OCI-LY1 (cell line): ENCODE results near the gene ARMC6.

Experiments used
- H2AFZ ChIP-seq: fragments of 200-600 bp; sonication (generic), shearing (Covaris generic); 2 replicates; pipeline ENCODE4 v1.6.0; 2014; ENCODE audit warnings: antibody characterized with exemption, mild to moderate bottlenecking, low read length
- H3F3A ChIP-seq: fragments of 200-600 bp; sonication (generic), shearing (Covaris generic); 2 replicates; pipeline ENCODE4 v1.6.0; 2014; ENCODE audit warnings: mild to moderate bottlenecking, antibody characterized with exemption, low read length, moderate library complexity; ENCODE audit not compliant: insufficient read depth
- H3K27ac ChIP-seq: fragments of 200-600 bp; sonication (generic); 2 replicates; pipeline ENCODE4 v1.5.1; 2014; ENCODE audit warnings: low read length, mixed run types, mild to moderate bottlenecking, low read depth; ENCODE audit not compliant: poor library complexity, severe bottlenecking
- H3K27me3 ChIP-seq: fragments of 200-600 bp; sonication (generic); 2 replicates; pipeline ENCODE4 v1.6.0; 2014; ENCODE audit warnings: antibody characterized with exemption, mild to moderate bottlenecking, low read length, moderate library complexity; ENCODE audit not compliant: insufficient read depth
- H3K36me3 ChIP-seq: fragments of 200-600 bp; sonication (generic); 2 replicates; pipeline ENCODE4 v1.6.1; 2014; ENCODE audit warnings: mild to moderate bottlenecking, antibody characterized with exemption, low read length, moderate library complexity, mixed read lengths; ENCODE audit not compliant: insufficient read depth
- H3K4me1 ChIP-seq: fragments of 200-600 bp; sonication (generic); 2 replicates; pipeline ENCODE4 v1.5.1; 2014; ENCODE audit warnings: mild to moderate bottlenecking, low read length, moderate library complexity; ENCODE audit not compliant: insufficient read depth, severe bottlenecking
- H3K4me2 ChIP-seq: fragments of 200-600 bp; sonication (generic), shearing (Covaris generic); 2 replicates; pipeline ENCODE4 v1.6.1; 2014; ENCODE audit warnings: low read length
- H3K4me3 ChIP-seq: fragments of 200-600 bp; sonication (generic); 2 replicates; pipeline ENCODE4 v1.5.1; 2014; ENCODE audit warnings: low read length, low read depth, mild to moderate bottlenecking, mixed read lengths; ENCODE audit not compliant: poor library complexity, severe bottlenecking
- H3K79me2 ChIP-seq: fragments of 200-600 bp; shearing (Covaris generic); 2 replicates; pipeline ENCODE4 v1.6.1; 2016; ENCODE audit warnings: mixed run types, low read length, mixed read lengths; ENCODE audit not compliant: insufficient read depth
- H3K9ac ChIP-seq: fragments of 200-600 bp; sonication (generic), shearing (Covaris generic); 2 replicates; pipeline ENCODE4 v1.6.1; 2014; ENCODE audit warnings: mild to moderate bottlenecking, low read length, mixed read lengths
- H3K9me2 ChIP-seq: fragments of 200-600 bp; sonication (generic), shearing (Covaris generic); 2 replicates; pipeline ENCODE4 v1.6.1; 2014; ENCODE audit warnings: low read depth, mild to moderate bottlenecking, low read length, mixed read lengths
- H3K9me3 ChIP-seq: fragments of 200-600 bp; shearing (Covaris generic); 2 replicates; pipeline ENCODE4 v1.6.1; 2014; ENCODE audit warnings: low read length, mixed read lengths
- H4K20me1 ChIP-seq: fragments of 200-600 bp; sonication (generic), shearing (Covaris generic); 2 replicates; pipeline ENCODE4 v1.6.0; 2016; ENCODE audit warnings: mild to moderate bottlenecking, low read length; ENCODE audit not compliant: insufficient read depth
- CTCF ChIP-seq: fragments of 200-600 bp; sonication (generic), shearing (Covaris generic); IDR thresholded peaks from 2 replicates; pipeline ENCODE4 v1.5.1; 2017; ENCODE audit warnings: mild to moderate bottlenecking, antibody characterized with exemption, low read length, moderate library complexity, mixed read lengths
- EZH2 ChIP-seq: fragments of 200-600 bp; sonication (generic), shearing (Covaris generic); IDR thresholded peaks from 2 replicates; pipeline ENCODE4 v1.8.0; 2017; ENCODE audit warnings: borderline replicate concordance, mixed run types, mild to moderate bottlenecking, antibody characterized with exemption, low read length, moderate library complexity, mixed read lengths

Gene ARMC6

GRCh38 chr19:19096641-19097627 is 63.5 kb downstream of the ARMC6 start:
- Histone ChIP-seq H2AFZ (no peak overlapping the region), H3K27me3 (no peaks in the 10 kb centered on the region), H3K9me2 (no peaks in the 10 kb centered on the region), H4K20me1 (no peaks in the 10 kb centered on the region), H3K9me3 (no peaks in the 10 kb centered on the region), H3K79me2 (no peaks in the 10 kb centered on the region), H3K27ac (no peak overlapping the region), H3K4me3 (no peak overlapping the region), H3K4me2 (no peak overlapping the region), H3F3A (no peaks in the 10 kb centered on the region), H3K9ac (no peak overlapping the region), H3K4me1 (no peaks in the 10 kb centered on the region), H3K36me3 (no peaks in the 10 kb centered on the region)
- TF ChIP-seq EZH2: no peak
- no peak for TF ChIP-seq CTCF

- no peak overlapping the region for H3K9ac ChIP-seq
- H3K4me3 ChIP-seq: no peak overlapping the region
- H3K36me3 ChIP-seq: no peaks in the 10 kb centered on the region
- no peaks in the 10 kb centered on the region for H3F3A ChIP-seq
- H3K4me2 ChIP-seq: no peak overlapping the region
- no peak overlapping the region for H3K27ac ChIP-seq
- no peaks in the 10 kb centered on the region for H3K9me2 ChIP-seq
- no peaks in the 10 kb centered on the region for H4K20me1 ChIP-seq
- no peaks in the 10 kb centered on the region for H3K27me3 ChIP-seq
- no peak overlapping the region for H2AFZ ChIP-seq
- TF ChIP-seq CTCF (no peak), EZH2 (no peak)
- H3K9me3 ChIP-seq: no peaks in the 10 kb centered on the region
- no peaks in the 10 kb centered on the region for H3K79me2 ChIP-seq
- no peaks in the 10 kb centered on the region for H3K4me1 ChIP-seq
Measured at GRCh38 chr19:19098084-19098702, 64.8 kb downstream of the ARMC6 start.

DNA sequence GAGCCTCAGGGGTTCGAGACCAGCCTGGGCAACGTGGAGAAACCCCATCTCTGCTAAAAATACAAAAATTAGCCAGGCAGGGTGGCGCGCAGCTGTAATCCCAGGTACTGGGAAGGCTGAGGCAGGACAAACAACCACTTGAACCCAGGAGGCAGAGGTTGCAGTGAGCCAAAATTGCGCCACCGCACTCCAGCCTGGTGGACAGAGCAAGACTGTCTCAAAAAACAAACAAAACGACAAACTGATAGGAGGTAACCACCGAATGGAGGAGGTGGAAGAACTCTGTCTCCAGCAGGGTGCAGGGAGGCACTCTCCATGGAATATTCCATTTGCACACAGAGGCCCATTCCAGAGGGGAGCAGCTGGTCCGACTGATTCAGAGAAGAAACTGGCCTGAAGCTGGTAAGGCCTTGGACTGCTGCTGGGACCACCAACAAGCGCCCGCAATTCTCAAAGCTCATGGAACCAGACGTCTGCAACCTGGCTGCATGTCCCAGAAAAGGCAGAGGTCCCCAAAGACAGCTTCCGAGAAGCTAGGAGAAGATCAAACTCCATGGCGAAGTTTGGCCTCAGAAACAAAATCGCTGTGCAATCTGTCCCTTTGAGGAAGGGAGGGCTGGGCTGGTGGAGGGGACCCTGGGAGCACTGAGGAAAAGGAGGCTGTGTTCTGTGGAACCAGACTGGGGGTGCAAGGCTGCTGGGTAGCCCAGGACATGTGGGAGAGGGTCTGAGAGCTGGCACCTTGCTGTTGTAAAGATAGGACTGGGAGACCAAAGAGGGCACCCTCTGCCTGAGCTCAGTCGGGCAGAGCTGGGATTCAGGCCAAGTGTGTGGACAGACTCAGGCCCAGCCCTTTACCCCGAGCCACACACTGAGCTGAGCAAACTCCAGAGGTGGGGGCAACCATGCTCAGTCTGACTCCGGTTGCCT is 65.6 kb downstream of the ARMC6 start:
- Histone ChIP-seq H3K9me2 (no peaks in the 10 kb centered on the region), H3K36me3 (no peaks in the 10 kb centered on the region), H2AFZ (no peak overlapping the region), H3F3A (no peaks in the 10 kb centered on the region), H3K9me3 (no peaks in the 10 kb centered on the region), H3K4me1 (no peaks in the 10 kb centered on the region), H4K20me1 (no peaks in the 10 kb centered on the region), H3K9ac (no peak overlapping the region), H3K27me3 (no peaks in the 10 kb centered on the region), H3K4me2 (no peak overlapping the region), H3K4me3 (no peak overlapping the region), H3K79me2 (no peaks in the 10 kb centered on the region), H3K27ac (no peak overlapping the region)
- TF ChIP-seq CTCF (no peak), EZH2 (no peak)
